AG04449 (cell line): ENCODE data around the gene CCR4.
"Not testable (repeated sequence)": the region's sequence is repeated elsewhere in the genome, so short reads cannot be mapped to it uniquely, and the experiment has no call there.

Experiments used
- CTCF ChIA-PET: fragments of 350-600 bp; formaldehyde crosslinking; extraction: SDS; loops from one replicate; lab custom pipeline; 2021; ENCODE audit warnings: antibody characterized with exemption; lab: Yijun Ruan, JAX
- POLR2A ChIA-PET: fragments of 400-600, 350-600 bp; formaldehyde crosslinking; extraction: SDS; loops from one replicate; lab custom pipeline; 2020; ENCODE audit warnings: antibody characterized with exemption, inconsistent platforms; lab: Yijun Ruan, JAX
- DNase-seq: peaks from one replicate; pipeline ENCODE4 v3.0.0-alpha.2; 2010; ENCODE audit warnings: low read depth, low spot score
- H3K4me3 ChIP-seq: 2 replicates; pipeline ENCODE4 v1.5.1; 2011; ENCODE audit warnings: low read depth, mild to moderate bottlenecking, control low read depth, low read length
- CTCF ChIP-seq: IDR thresholded peaks from one replicate; pipeline ENCODE4 v1.5.1; 2011; ENCODE audit warnings: mild to moderate bottlenecking, moderate library complexity, low read length, control low read depth, inconsistent platforms; ENCODE audit not compliant: insufficient read depth; ENCODE audit errors: missing control alignments

Gene CCR4

DNA sequence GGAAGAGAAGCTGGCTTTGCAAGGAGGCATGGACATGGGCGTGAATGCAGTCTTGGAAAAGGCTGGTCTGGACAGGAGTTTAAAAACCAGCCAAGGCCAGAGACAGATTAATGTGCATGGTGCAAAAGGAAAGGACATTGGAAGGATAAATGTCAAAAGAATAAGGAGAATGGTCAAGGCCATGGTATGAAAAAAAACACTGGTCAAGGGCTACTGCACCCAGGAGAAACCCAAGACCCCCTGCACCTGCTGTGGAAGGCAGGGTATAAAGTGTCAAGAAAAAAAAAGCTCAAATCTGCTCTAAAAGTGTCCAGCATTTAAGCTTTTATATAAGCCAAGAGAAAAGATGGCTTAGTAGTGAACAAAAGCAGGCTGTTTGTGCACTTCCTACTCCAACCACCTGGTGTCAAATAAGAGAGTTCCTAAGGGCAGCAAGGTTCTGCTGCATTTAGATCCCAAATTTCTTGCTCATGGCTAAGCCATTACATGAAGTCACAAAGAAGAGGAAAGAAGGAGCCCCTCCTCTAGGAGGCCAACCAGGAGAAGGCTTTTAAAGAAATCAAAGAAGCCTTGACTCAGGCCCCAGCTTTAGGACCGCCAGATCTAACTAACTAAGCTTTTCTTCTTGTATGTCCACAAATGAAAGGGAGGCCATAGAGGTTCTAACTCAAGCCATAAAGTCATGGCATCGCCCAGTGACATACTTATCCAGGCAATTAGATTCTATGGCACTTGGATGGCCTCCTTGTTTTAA, 16.9 kb downstream of the CCR4 start:
- POLR2A ChIA-PET: no interaction called here
- TF ChIP-seq CTCF: no peak

GRCh38 chr3:32968920-32969389, 17.5 kb downstream of the CCR4 start:
- H3K4me3 ChIP-seq: no peak overlapping the region
- DNase-seq: no peak
- TF ChIP-seq CTCF: no peak
- ChIA-PET POLR2A (no interaction called here), CTCF (interaction anchor here (0.6 to 1.6 kb wide), 3 partner anchors 11 to 344 kb away, joined by 3 to 5 read pairs (median 3); no protein-coding TSS in a partner anchor)

More for the DNA sequence above, 16.9 kb downstream of the CCR4 start:
- no peak for DNase-seq
- H3K4me3 ChIP-seq: no peak overlapping the region
- CTCF ChIA-PET: interaction anchor here (0.6 to 1.6 kb wide), 4 partner anchors 12 to 343 kb away, joined by 3 to 5 read pairs (median 3); no protein-coding TSS in a partner anchor

DNA sequence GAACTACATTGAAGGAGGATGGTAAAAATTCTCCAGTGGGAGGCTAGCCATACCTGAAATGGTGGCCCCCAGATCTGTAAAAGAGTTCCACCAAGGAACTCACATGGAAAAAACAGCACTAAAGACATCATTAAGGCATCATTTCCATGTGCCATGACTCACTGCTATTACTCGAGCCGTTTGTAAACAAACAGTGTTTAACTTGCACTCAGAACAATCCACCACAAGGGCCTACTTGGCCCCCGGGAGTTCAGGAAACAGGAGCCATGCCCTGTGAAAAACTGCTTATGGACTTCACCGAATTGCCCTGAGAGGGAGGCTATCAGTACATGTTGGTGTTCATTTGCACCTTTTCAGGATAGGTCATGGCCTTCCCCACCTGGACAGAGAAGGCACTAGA, 18.2 kb downstream of the CCR4 start:
- POLR2A ChIA-PET: no interaction called here
- CTCF ChIA-PET: interaction anchor here (0.9 kb wide), 1 partner anchor 23 kb away, joined by 3 read pairs; no protein-coding TSS in a partner anchor
- no peak overlapping the region for H3K4me3 ChIP-seq
- no peak for TF ChIP-seq CTCF
- DNase-seq: no peak

GRCh38 chr3:32971291-32971690, 19.8 kb downstream of the CCR4 start:
- CTCF ChIA-PET: interaction anchor here (1.1 kb wide), 1 partner anchor 24 kb away, joined by 3 read pairs; no protein-coding TSS in a partner anchor
- H3K4me3 ChIP-seq, DNase-seq, POLR2A ChIA-PET: not testable (repeated sequence)

- TF ChIP-seq CTCF: no peak
- H3K4me3 ChIP-seq: no peak overlapping the region
- DNase-seq: no peak
- ChIA-PET CTCF (no interaction called here), POLR2A (no interaction called here)
Measured at GRCh38 chr3:32972482-32973146, 21.2 kb downstream of the CCR4 start.

GRCh38 chr3:32973982-32974381, 22.5 kb downstream of the CCR4 start:
- TF ChIP-seq CTCF: no peak
- ChIA-PET POLR2A (no interaction called here), CTCF (interaction anchor here (1.2 to 1.5 kb wide), 2 partner anchors 26 to 100 kb away, joined by 3 to 4 read pairs; no protein-coding TSS in a partner anchor)
- no peak overlapping the region for H3K4me3 ChIP-seq
- DNase-seq: peak; percentile 16
